ENCODE results near the gene SCP2.

The SCP2 gene

DNA sequence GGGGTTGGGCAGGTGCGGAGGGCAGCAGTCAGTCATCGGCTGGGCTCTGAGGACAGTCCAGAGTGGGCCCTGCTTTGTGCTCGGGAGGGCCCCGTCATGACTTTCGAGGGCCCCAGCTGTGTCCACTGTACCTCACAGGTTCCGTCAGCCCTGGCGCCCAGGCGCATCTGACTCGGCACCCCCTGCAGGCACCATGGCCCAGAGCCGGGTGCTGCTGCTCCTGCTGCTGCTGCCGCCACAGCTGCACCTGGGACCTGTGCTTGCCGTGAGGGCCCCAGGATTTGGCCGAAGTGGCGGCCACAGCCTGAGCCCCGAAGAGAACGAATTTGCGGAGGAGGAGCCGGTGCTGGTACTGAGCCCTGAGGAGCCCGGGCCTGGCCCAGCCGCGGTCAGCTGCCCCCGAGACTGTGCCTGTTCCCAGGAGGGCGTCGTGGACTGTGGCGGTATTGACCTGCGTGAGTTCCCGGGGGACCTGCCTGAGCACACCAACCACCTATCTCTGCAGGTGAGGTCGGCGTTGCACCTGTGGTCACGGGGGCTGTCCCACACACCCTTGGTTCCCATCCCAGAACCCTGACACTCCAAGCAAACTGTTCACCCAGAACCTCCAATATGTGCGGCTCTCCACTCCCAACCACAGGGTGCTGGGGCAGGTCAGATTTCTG is 142.7 kb downstream of the SCP2 start:
- no peak for DNase-seq

DNA sequence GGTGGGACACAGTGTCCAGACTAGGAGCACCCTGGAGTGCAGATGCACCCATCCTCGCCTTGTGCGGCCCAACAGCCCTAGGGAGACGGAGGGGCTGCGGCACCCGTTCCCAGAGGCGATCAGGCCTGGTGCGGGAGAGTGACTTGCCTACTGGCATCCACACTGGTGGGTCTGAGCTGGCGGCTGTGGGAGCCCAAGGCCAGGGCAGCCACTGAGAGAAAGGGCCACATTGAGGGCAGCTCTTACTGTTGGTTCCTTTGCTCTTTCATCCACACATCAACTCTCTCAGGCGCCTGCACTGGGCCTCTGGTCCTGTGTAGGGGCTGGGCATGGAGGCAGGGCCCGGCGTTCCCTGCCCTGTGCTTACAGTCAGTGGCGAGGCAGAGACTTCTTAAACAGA is 143.5 kb downstream of the SCP2 start:
- DNase-seq: no peak

DNA sequence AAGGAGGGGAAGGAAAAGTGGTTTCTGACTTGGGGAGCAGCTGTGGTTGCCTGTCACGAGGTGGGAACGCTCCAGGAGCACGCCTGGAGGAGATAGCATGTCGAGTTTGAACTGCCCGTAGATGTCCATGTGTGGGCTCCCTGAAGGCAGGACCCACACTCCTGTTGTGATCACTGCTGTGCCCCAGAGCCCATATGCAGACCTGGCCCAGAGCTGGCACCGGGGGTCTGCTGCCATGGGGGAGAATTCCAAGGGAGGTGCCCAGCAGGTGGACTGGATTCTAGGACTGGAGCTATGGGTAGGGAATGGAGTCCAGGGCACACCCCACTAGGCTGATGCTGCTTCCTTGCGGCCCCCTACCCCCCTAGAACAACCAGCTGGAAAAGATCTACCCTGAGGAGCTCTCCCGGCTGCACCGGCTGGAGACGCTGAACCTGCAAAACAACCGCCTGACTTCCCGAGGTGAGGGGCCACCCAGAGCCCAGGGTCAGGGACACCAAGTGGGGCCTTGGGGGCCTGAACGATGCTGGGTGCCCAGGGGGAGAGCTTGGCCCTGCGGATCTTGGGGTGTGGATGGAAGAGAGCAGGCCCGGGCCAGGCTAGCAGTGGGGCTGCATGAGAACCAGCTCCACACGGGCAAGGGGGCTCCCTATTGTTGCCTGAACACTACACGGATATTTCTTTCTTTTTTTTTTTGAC is 144.2 kb downstream of the SCP2 start:
- DNase-seq: no peak

DNA sequence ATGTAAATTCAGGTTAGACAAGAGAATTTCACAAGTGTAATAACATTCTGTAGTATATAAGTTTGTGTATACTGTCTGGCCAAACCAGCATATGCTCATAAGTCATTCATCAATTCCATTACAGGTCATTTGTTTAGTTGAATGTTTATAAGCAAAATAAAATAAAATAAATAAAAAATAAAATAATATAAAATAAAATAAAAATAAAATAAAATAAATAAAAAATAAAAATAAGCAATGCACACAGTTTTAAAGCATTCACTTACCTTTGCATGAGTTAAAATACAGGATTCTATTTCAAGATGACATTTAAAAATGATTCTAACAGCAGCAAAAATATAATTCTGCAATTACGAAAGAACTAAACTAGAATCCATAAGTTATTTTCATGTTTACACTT is 144.8 kb downstream of the SCP2 start:
- no peak for DNase-seq

DNA sequence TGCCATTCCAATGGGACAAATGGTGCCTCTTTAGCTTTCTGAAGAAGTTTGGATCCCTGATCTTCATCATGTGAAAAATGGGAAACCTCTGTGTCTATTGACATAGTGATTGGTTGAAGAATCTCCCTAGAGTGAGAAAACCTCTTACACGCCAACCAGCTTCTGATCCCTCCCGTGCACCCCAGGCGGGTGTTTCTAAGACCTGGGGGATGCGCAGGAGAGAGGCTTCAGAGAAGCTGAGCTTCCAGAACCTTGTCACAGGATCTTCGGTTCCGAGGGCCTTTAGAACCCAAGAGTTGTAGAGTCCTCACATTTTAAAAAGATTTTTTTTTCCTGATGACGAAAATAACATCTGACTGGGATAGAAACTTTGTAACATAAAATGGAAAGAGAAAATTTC is 146.2 kb downstream of the SCP2 start:
- no peak for DNase-seq

DNA sequence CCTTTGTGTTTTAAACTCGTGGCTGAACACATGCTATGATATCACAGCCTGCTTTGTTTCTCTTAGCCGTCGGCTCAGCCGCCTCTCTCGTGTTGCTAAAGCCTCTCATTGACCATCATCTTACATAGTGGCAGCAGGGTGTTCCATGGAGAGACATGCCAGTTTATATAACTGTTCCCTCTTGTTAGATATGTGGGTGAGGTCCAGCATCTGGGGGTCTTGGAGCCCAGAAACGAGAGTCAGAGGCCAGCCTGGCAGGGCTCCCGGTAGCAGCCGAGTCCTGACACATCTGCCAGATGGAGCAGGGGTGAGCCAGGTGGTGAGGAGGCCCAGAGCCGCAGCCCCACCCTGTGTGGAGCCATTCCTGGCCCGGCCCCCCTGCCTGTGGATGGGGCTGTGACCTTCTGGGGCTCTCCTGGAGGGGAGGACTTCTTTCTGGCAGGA is 146.8 kb downstream of the SCP2 start:
- DNase-seq: no peak

DNA sequence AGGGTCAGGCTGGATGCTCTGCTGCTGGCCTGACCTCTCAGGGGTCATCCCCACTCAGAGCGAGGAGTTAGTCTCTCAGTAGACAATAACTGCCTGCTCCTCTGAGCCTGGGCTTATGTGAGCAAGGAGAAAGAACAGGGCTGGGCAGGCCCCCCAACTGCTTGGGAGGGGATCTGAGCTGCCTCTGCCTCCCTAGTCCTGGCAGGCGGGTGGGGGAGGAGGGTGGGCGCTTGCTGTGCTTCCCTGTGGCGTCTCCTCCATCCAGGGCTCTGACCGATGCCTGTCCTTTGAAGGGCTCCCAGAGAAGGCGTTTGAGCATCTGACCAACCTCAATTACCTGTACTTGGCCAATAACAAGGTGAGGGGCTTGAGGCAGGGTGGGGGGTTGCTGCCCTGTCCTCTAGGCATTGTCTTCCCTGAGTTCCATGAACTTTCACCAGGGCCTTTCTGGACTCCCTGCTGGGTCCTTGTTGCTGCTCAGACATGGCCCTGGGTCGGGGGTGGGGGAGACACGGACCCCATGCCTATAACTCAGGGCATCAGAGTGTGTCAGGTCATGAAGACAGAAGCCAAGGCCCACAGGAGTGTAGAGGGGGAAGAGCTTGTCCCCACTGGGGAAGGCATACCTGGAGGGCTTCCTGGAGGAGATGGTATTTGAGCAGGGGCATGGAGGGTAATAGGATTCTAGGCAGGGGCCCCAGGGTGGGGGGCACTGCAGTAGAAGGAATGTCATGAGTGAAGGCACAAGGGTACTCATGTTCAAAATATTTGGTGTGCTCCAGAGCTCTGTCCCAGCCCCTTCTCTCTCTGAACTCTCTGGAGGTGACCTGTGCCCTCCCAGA is 147.5 kb downstream of the SCP2 start:
- DNase-seq: no peak

DNA sequence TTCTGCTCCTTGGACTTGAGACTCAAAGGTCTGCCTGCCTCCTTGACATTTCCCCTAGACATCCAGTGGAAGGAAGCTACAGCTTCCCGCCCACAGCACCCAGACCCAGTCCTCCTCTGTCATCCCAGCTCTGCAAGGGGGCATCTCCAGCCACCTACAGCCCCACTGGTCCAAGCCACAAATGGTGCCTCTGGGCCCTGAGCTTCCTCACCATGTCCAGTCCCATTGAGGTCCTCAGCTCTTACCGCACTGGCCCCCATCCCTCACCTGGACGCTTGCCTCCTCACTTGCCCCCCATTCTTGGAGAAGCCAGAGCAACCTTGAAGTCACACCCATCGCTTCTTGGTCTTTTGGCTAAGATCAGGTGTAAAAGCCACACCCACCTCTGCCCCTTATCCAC is 148.1 kb downstream of the SCP2 start:
- no peak for DNase-seq

DNA sequence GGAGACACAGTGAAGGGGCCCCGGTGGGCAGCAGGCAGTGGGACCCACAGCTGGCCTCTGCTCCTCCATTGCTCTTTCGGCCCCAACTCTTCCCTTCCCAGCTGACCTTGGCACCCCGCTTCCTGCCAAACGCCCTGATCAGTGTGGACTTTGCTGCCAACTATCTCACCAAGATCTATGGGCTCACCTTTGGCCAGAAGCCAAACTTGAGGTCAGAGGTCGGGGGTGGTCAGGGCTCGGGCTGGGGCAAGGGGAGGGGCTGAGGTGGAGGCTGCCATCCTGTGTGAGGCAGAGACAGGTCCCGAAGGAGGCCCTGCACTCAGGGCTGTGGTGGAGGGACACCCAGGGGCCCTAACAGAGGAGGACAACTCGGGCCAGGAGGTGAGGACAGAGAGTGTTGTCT is 148.7 kb downstream of the SCP2 start:
- DNase-seq: no peak

DNA sequence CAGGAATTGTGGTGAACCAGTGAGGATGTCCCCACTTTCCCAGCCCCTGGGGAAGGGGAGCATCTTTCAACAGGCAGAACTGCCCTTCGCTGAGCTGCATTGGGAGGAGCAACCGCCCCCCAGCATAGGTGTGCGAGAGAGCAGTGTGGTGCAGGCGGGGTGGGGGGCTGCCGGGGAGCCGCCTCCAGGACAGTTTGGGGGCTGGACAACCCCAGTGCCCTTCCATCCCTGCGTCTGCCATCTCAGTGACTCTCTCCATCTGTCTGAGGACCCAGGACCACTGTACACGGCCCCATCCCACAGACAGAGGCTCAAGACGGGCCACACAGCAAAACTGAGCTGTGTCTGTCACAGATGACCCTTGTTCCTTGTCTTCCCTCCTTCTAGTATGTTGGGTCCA is 149.1 kb downstream of the SCP2 start:
- DNase-seq: no peak

DNA sequence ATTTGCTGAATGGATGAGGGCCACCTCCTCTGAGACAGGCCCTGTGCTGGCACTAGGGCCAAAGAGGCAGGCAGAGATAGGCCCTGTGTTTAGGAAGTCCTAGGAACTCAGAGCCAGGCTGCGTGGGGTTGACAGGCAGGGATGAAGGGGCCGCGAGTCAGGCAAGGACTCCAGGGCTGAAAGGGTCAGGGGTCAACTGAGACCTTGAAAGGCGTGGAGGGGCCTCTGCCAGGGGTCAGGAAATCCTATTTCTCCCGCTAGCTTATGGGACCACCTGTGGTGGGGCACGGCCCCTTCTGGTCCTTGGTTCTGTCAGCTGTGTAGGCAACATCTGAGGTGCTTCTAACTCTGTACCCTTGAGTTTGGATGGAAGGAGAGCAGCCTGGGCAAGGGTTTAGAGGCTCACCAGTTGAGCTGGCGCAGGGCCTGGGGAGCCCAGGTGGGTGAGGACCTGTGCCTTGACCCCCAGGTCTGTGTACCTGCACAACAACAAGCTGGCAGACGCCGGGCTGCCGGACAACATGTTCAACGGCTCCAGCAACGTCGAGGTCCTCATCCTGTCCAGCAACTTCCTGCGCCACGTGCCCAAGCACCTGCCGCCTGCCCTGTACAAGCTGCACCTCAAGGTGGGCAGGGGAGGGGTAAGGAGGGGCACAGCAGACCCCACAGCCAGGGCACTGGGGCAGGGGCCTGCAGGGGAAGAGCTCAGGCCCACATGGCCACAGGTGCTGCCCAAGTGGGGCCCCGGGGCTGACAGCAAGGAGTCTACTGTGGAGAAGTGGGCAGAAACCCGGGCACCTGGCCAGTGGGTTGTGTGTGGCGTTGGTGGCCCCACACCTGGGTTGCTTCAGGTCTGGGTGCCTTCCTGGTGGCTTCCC is 149.9 kb downstream of the SCP2 start:
- no peak for DNase-seq

DNA sequence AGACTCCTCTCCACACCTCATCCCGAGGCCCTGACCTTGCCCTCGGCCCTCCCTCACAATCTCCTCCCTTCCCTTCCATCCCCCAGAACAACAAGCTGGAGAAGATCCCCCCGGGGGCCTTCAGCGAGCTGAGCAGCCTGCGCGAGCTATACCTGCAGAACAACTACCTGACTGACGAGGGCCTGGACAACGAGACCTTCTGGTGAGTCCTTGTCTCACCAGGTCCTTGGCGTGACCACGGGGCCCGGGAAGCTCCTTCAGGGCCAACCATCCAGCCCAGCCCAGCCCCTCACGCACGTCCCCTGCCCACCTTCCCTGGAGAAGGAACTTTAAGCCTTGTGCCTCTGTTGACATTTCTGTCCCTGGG is 150.5 kb downstream of the SCP2 start:
- no peak for DNase-seq

DNA sequence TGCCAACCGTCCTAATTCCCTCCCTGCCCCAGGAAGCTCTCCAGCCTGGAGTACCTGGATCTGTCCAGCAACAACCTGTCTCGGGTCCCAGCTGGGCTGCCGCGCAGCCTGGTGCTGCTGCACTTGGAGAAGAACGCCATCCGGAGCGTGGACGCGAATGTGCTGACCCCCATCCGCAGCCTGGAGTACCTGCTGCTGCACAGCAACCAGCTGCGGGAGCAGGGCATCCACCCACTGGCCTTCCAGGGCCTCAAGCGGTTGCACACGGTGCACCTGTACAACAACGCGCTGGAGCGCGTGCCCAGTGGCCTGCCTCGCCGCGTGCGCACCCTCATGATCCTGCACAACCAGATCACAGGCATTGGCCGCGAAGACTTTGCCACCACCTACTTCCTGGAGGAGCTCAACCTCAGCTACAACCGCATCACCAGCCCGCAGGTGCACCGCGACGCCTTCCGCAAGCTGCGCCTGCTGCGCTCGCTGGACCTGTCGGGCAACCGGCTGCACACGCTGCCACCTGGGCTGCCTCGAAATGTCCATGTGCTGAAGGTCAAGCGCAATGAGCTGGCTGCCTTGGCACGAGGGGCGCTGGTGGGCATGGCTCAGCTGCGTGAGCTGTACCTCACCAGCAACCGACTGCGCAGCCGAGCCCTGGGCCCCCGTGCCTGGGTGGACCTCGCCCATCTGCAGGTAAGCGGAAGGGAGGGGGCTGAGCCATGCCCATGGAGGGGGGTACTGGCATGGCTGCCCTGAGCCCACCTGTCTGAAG is 151.4 kb downstream of the SCP2 start:
- no peak for DNase-seq

DNA sequence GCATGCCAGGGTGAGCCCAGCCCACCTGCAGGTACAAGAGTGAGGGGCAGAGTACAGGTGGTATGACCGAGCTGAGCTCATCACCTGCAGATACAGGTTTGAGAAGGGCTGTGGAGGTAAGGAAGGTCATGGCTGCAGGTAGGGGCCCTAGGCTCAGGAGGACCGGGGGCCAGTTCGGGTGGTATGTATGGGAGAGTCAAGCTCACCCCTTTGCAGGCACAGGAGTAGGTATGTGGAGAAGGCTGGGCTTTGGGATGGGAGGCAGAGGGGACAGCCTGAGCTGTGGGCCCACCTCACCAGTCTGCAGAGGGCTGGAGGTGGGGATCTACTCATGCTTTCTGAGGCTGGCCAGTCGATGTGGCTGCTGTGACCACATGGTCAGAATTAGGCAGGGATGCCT is 152.2 kb downstream of the SCP2 start:
- no peak for DNase-seq

DNA sequence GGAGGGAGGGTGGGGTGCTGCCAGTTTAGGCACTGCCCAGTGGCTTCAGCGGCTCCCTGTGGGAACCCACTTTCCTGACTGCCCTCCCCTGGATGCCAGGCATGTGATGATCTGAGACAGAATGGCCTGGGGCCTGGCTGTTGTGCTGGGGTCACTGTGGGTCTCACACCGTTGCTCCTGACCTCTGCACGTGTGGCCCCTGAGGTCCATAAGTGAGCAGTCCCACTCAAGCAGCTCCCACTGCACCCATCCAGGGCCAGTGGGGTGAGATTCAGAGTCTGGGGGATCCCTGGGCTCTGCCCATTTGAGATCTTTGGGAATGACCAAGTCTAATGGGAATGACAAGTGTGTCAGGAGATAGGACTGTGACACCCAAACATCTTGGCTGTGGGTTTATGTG is 153.0 kb downstream of the SCP2 start:
- no peak for DNase-seq

DNA sequence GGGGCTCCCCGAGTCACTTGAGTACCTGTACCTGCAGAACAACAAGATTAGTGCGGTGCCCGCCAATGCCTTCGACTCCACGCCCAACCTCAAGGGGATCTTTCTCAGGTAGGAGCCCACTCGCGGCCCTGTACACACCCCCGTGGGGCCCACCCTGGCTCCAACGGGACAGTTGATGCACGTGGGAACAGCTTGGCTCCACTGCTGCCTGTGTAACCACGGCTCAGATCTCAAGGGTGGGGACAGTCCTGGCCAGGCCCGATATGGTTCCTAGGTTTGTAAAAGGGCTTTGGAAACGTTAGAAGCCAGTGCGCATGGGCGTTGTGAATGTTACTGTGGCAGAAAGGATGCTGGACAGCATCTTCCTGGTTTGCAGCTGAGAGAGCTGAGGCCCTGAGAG is 153.7 kb downstream of the SCP2 start:
- no peak for DNase-seq

DNA sequence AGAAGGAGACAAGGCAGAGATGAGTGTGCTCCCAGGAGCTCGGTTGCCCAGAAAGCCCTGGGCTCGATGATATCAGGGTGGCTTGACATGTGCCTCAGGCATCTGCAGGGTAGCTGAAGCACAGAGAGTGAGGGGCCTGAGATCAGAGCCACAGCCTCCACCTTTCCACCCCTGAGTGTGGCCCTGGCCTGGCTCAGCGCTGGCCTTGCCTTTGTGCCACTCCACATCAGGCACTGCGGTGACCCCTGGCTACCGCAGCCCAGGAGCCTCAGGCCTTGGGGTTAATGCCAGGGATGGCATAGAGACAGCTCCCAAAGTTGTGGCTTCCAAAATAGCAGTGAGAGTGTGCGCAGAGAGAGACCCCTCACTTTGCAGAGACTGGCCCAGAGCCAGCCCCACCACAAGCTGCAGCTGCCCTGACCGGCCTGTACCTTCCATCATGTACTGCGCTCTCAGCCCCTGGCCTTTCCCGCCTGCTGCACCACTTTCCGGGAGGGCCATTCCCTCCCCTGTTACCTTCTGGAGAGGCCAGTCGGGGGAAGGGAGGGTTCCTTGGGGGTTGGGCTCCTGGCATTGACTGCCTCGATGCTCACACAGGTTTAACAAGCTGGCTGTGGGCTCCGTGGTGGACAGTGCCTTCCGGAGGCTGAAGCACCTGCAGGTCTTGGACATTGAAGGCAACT is 154.4 kb downstream of the SCP2 start:
- DNase-seq: no peak

DNA sequence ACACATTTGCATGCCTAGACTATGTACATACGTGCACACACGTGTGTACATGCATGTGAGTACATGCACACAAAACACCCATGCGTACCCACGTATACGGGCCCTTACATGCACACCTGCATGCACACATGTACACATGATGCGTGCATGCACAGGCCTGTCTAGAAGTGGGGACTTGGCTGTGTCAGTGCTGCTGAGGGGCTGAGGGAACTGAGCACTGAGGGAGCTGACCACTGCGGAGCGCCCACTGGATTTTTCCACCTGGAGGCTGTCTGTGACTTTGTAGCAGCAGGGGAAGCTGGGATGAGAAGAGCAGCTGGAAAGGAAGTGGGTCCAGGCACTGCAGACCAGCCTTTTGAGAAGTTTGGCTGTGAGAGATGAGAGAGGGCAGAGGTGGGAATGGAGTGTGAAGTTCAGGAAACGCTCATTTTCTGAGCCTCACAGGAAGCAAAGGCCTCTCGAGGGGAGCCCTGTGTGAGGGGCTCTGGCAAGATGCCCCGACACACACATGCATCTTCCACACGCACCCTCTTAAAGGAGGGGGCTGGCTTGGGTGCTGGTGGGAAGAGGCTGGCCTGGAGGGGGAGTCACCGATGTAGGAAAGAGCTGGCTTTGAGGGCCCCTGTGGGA is 155.9 kb downstream of the SCP2 start:
- DNase-seq: no peak

DNA sequence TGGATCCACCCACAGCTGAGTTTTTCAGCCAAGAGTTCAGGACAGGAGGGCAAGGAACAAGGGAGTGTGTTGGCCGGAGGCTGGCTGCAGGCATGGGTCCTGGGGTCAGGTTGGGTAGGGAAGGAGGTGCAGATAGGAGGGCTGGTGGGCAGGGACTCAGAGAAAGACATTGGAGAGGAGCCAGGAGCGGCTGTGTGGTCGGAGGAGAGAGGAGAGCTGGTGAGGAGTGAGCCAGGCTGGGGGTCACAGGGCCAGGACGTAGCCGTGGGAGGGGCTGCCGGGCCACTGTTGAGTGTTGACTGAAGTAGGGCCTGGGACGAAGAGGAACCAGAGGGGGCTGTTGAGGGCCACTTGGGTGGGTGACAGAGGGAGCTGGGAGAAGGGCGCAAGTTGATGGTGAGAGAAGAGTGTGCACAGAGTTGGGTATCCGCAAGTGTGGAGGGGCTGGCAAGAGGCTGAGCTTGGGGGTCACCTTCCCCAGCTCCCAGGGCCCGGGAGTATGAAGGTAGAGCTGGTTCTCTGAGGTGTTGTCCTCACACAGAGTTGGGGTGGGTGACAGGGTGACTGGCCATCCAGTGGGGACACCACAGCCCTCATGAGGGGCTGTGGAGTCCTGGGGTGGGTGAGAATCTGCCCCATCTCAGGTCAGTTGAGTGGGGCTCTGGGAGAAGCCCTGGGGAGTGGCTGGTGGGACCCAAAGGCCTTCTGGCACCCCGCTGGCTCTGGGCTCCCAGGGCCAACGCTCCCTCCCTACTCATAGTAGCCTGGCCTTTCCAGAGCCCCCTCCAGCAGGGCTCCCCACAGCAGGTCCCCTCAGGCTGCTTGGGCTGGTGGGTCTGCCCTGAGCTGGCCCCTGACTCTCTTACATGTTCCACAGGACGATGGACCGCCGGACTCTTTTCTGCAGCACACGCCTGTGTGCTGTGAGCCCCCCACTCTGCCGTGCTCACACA is 156.8 kb downstream of the SCP2 start:
- no peak for DNase-seq

DNA sequence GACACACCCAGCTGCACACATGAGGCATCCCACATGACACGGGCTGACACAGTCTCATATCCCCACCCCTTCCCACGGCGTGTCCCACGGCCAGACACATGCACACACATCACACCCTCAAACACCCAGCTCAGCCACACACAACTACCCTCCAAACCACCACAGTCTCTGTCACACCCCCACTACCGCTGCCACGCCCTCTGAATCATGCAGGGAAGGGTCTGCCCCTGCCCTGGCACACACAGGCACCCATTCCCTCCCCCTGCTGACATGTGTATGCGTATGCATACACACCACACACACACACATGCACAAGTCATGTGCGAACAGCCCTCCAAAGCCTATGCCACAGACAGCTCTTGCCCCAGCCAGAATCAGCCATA is 157.5 kb downstream of the SCP2 start:
- no peak for DNase-seq
